Neural cell (in vitro differentiated cells): ENCODE data around the gene TRAF3.
"Not testable (repeated sequence)": the region's sequence is repeated elsewhere in the genome, so short reads cannot be mapped to it uniquely, and the experiment has no call there.

ENCODE experiments used
- CTCF ChIP-seq: fragments of 450-650 bp; IDR thresholded peaks from 2 replicates; pipeline ENCODE4 v1.5.1; 2014; ENCODE audit warnings: antibody characterized with exemption, mild to moderate bottlenecking, moderate library complexity; ENCODE audit not compliant: poor library complexity, severe bottlenecking
- EP300 ChIP-seq: fragments of 450-650 bp; conservative IDR thresholded peaks from 2 replicates; pipeline ENCODE4 v1.6.1; 2014; ENCODE audit warnings: antibody characterized with exemption, mild to moderate bottlenecking, moderate library complexity; ENCODE audit not compliant: poor library complexity, severe bottlenecking
- EZH2 ChIP-seq: fragments of 200-600, 300-800 bp; shearing (Covaris generic), sonication (generic); IDR thresholded peaks from 2 replicates; pipeline ENCODE4 v1.6.1; 2014; ENCODE audit warnings: antibody characterized with exemption, low read length, borderline replicate concordance, mild to moderate bottlenecking; ENCODE audit not compliant: insufficient read depth, poor library complexity, severe bottlenecking
- POLR2AphosphoS5 ChIP-seq: IDR thresholded peaks from 2 replicates; pipeline ENCODE4 v1.6.1; 2012
- REST ChIP-seq: IDR thresholded peaks from 2 replicates; pipeline ENCODE4 v1.6.1; 2012; ENCODE audit warnings: borderline replicate concordance
- SMC3 ChIP-seq: fragments of 450-650 bp; conservative IDR thresholded peaks from 2 replicates; pipeline ENCODE4 v1.6.1; 2014; ENCODE audit warnings: antibody characterized with exemption, mild to moderate bottlenecking, moderate library complexity; ENCODE audit not compliant: poor library complexity
- TAF1 ChIP-seq: IDR thresholded peaks from 2 replicates; pipeline ENCODE4 v1.6.1; 2012; ENCODE audit warnings: low read depth

GRCh38 chr14:102765770-102766169, 11.5 kb upstream of the TRAF3 start:
- TF ChIP-seq CTCF, POLR2AphosphoS5, REST, SMC3, EZH2, TAF1, EP300: not testable (repeated sequence)
